GM21619 (cell line): ENCODE results near the gene KAT6B.
"Not testable (repeated sequence)": the region's sequence is repeated elsewhere in the genome, so short reads cannot be mapped to it uniquely, and the experiment has no call there.

Experiments
- ATAC-seq: cut with Tn5 transposase; IDR thresholded peaks from one replicate; pipeline ENCODE4 v1.9.1; 2021; ENCODE audit not compliant: unreplicated experiment

KAT6B gene

GRCh38 chr10:74856940-74857339, 30.5 kb downstream of the KAT6B start:
- ATAC-seq, result no peak

GRCh38 chr10:74857586-74857985, 31.2 kb downstream of the KAT6B start:
- no peak for ATAC-seq

DNA sequence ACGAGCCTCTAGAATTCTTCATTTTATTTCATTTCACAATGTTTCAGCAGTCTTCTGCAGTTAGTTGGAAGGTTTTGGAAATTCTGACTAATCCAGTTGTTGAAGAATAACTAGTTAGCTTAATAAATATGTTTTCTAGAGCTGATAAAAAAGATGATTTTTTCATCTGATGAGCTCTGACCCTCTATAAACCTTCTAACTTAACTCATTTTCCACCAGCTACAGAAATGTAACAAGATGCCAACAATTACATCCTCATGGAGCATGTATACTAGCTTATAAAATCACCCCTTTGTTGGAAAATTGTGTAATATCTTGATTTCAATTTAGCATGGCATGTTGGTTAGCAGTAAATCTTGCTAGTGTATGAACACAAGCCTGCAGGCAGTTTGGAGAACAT, 33.1 kb downstream of the KAT6B start:
- no peak for ATAC-seq

GRCh38 chr10:74862625-74863024, 36.2 kb downstream of the KAT6B start:
- ATAC-seq, result no peak

- no peak for ATAC-seq
Measured at GRCh38 chr10:74863551-74863950, 37.2 kb downstream of the KAT6B start.

GRCh38 chr10:74867351-74867750, 41.0 kb downstream of the KAT6B start:
- ATAC-seq, result no peak

- no peak for ATAC-seq
Measured at GRCh38 chr10:74868392-74868977, 42.1 kb downstream of the KAT6B start.

DNA sequence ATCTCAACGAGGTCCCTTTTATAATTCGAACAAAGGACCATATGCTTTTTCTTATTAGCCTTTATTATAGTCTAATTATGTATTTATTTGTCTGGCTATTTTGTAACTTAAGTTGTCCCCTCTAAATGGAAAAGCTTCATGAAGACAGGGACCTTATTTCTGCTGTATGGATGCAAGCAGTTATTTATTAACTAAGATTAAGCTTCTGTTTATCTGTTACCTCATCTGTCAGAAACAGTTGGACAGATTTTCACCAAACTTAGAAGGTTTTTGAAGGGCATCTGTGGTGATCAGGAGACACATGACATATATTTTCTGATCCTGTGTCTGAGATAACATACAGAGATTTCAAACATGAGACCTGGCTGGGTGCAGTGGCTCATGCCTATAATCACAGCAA, 43.2 kb downstream of the KAT6B start:
- no peak for ATAC-seq

DNA sequence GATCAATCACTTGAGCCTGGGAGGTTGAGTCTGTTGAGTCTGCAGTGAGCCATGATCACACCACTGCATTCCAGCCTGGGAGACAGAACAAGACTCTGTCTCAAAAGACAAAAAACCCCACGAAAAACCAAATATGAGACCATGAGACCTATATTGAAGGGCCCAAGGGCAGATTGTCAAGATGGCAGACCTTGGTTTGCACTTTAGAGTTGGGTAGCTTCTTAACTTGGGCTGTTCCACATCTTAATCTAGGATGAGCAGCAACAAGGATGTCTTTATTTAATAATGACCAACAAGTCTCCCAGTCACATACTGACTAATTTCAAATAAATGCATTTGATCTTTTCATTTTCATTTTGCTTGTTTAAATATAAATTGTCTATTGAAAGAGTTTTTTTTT, 43.8 kb downstream of the KAT6B start:
- no peak for ATAC-seq

DNA sequence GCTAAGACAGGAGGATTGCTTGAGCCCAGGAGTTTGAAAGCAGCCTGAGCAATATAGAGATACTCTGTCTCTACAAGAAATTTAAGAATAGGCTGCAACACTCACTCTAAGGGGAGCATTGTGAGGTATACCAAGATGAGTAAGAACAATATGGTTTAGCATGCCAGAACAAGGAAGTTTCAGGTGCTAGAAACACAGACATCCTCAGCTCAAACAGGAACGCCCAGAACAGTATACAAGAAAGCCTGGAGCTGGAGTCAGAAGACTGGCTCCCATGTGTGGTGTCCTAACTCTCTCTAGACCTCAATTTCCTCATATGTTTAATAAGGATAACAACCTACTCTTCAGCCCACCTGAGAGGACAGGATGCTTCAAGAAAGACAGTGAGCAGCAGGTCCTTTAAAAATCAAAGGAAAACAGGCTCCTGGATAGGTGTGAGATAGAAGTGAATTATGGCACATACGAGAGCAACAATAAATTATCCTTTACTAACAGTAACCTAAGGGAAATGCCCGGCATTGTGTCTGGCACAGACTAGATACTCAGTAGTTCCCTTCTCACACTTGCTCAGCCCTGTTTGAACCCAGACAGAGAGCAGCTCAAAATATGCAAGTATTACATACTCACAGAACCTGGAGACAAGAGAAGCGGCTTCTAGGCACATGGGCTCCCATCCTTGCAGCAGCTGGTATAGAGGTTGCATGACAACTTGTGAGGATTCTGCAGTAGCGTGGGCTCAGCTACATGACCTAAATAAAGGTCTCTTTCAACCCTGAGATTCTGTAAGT, 45.4 kb downstream of the KAT6B start:
- ATAC-seq, result peak; percentile 94

- ATAC-seq, result no peak
Measured at GRCh38 chr10:74873803-74874454, 47.5 kb downstream of the KAT6B start.

DNA sequence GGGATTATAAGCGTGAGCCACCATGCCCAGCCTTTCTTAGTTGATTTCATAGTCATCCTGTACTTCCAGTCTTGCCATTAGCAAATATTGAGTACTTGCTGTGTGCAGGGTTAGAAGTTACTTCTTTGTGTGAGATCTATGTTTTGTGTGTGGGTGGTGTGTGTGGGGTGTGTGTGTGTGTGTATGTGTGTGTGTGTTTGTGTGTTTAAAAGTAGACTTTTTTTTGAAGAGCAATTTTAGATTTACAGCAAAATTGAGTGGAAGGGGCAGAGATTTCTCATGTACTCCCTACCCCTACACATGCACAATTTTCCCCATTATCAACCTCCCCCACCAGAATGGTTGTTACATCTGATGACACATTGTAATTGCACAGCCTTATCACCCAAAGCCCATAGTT, 48.2 kb downstream of the KAT6B start:
- ATAC-seq, result no peak

DNA sequence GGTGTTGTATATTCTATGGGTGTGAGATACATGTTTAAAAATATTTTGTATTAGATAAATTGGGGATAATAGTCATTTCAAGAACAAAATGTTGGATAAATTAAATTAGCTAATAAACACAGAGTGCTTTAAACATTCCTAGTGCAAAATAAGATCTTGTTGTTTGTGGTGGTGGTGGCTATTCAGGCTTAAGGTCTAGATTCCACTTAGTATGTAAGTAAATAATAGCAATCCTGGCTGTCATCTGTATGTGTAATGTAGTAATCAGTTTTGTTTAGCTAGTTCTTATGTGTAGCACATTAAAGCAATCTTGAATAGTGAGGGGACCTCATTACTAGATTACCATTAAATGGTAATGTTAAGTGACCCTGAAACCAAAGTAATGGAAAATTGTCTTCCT, 48.7 kb downstream of the KAT6B start:
- no peak for ATAC-seq

DNA sequence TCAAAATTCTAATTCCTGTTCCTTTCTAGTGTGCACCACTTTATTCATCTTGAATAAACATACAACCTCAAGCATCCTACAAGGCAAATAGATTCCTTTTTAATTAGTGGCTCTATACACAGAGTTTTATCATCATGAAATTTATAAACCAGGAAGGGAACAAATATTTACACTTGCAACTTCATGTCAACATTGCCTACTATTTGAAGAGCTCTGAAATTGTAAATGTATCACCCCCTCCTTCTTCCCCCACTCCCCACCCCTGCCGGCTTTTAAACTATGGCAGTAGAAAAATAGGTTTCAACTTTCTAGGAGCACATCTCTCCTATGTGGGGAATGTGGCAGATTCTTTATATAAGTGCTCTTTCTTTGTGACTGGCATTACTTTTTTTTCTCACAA, 49.6 kb downstream of the KAT6B start:
- ATAC-seq, result no peak

- ATAC-seq, result not testable (repeated sequence)
Measured at GRCh38 chr10:74877054-74877453, 50.7 kb downstream of the KAT6B start.

DNA sequence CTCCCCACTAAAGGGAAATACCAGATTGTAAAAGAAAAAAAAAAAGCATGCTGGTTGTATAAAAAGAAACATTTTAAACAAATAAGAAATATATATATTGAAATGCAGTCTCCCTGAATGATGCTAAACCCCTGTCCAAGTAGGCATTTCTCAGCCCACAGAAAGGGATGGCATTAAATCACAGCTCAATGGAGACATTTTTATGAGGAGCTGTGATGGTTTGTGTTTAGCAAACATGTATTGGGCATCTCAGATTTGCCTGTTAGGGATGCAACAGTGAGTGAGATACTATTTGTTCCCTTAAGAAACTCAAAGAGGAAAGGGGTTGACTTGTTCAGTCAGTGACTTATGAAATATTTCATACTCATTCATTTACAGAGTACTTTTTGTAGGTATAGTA, 51.5 kb downstream of the KAT6B start:
- ATAC-seq, result no peak

DNA sequence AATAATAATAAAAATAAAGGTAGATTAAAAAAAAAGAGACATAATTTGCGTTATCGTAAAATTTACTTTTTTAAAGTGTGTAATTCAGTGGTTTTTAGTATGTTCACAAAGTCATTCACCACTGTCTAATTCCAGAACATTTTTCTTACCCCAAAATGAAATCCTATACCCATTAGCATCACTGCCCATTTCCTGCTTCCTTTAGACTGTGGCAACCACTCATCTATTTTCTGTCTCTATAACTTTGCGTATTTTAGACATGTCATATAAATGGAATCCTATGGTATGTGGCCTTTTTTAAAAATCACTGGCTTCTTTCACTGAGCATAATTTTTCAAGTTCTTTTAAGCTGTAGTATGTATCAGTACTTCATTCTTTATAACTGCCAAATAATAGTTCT, 53.6 kb downstream of the KAT6B start:
- ATAC-seq, result no peak

- ATAC-seq, result no peak
Measured at GRCh38 chr10:74881253-74881884, 55.0 kb downstream of the KAT6B start.

- ATAC-seq, result no peak
Measured at GRCh38 chr10:74882427-74882826, 56.0 kb downstream of the KAT6B start.

- no peak for ATAC-seq
Measured at GRCh38 chr10:74882831-74883230, 56.4 kb downstream of the KAT6B start.

DNA sequence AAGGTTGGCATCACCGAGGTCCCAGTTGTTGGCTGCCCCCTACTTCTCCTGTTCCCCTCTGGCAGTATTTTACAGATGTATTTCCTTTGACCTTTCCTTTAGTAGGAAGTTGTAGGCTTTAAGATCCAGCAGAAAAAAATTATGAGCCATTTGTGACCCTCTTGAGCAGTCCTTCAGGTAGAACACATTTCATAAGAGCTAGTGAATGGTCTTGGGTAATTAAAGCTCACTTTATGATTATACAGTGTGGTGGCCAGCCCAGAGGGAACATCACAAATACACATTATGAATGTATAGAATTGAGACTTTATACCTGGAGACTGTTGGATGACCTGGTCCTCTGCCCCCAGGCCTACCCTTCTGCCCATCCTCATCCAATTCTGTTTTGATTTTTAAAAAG, 57.0 kb downstream of the KAT6B start:
- no peak for ATAC-seq
